ENCODE measurements around the gene PIH1D1.

DNA sequence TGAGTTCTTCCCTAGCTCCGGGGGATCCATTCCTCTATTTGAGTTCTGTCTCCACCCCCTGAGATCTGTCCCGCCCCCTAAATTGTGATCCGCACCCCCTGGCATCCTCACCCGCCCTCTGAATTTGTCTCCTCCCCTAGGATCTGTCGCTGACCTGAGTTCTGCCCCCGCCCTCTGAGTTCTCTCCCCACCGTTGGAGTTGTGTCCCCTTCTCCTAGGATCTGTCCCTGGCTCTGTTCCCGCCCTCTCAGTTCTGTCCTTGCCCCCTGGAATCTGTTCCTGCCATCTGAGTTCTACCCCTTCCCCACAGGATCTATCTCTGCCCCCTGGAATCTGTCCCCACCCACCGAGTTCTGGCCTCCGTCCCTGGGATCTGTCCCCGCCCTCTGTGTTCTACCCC is 9.3 kb downstream of the PIH1D1 start:
- no peak for TF ChIP-seq STAT5B (CRISPR knock-in tag; IDR thresholded peaks at IDR 0.05)
- TF ChIP-seq, protein P1, sequence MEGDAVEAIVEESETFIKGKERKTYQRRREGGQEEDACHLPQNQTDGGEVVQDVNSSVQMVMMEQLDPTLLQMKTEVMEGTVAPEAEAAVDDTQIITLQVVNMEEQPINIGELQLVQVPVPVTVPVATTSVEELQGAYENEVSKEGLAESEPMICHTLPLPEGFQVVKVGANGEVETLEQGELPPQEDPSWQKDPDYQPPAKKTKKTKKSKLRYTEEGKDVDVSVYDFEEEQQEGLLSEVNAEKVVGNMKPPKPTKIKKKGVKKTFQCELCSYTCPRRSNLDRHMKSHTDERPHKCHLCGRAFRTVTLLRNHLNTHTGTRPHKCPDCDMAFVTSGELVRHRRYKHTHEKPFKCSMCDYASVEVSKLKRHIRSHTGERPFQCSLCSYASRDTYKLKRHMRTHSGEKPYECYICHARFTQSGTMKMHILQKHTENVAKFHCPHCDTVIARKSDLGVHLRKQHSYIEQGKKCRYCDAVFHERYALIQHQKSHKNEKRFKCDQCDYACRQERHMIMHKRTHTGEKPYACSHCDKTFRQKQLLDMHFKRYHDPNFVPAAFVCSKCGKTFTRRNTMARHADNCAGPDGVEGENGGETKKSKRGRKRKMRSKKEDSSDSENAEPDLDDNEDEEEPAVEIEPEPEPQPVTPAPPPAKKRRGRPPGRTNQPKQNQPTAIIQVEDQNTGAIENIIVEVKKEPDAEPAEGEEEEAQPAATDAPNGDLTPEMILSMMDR (CRISPR knock-in tag; IDR thresholded peaks at IDR 0.05) = no peak
- TF ChIP-seq HHEX (CRISPR knock-in tag; IDR thresholded peaks at IDR 0.05) = no peak
- no peak for TF ChIP-seq NCOA1 (CRISPR knock-in tag; IDR thresholded peaks at IDR 0.05)
- no peak for TF ChIP-seq RBM22 (optimal IDR thresholded peaks at IDR 0.05; ENCODE audit: low read length)
- TF ChIP-seq TBP (CRISPR knock-in tag; IDR thresholded peaks at IDR 0.05) = no peak
- no peak for TF ChIP-seq TCF7L2 (IDR thresholded peaks at IDR 0.05; ENCODE audit: low read depth, low read length)
- TF ChIP-seq TP53 (CRISPR knock-in tag; conservative IDR thresholded peaks at IDR 0.05) = no peak
- TF ChIP-seq NR2F1 (CRISPR knock-in tag; IDR thresholded peaks at IDR 0.05) = no peak
